NCI-H1105 treated with DMSO at 0.1 percent for 48 hours (cell line): ENCODE data around the gene WNT5A.
"Not testable (repeated sequence)": the region's sequence is repeated elsewhere in the genome, so short reads cannot be mapped to it uniquely, and the experiment has no call there.

Experiments used
- DNase-seq: peaks from one replicate; lab custom pipeline; 2025; lab: John Stamatoyannopoulos, UW

Gene WNT5A

GRCh38 chr3:55505776-55506175 is 18.7 kb upstream of the WNT5A start:
- DNase-seq = no peak

DNA sequence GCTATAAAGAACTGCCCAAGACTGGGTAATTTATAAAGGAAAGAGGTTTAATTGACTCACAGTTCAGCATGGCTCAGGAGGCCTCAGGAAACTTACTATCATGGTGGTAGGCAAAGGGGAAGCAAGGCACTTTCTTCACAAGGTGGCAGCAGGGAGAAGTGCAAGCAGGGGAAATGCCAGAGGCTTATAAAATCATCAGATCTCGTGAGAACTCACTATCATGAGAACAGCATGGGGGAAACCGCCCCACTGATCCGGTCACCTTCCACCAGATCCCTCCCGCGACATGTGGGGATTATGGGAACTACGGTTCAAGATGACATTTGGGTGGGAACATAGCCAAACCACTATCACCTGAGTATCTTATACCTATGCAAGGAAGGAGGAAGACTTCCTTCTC is 18.0 kb upstream of the WNT5A start:
- not testable (repeated sequence) for DNase-seq

- DNase-seq = no peak
Measured at GRCh38 chr3:55501905-55502304, 14.8 kb upstream of the WNT5A start.

GRCh38 chr3:55500555-55501330 is 13.6 kb upstream of the WNT5A start:
- DNase-seq = no peak

GRCh38 chr3:55498520-55498919 is 11.4 kb upstream of the WNT5A start:
- no peak for DNase-seq

DNA sequence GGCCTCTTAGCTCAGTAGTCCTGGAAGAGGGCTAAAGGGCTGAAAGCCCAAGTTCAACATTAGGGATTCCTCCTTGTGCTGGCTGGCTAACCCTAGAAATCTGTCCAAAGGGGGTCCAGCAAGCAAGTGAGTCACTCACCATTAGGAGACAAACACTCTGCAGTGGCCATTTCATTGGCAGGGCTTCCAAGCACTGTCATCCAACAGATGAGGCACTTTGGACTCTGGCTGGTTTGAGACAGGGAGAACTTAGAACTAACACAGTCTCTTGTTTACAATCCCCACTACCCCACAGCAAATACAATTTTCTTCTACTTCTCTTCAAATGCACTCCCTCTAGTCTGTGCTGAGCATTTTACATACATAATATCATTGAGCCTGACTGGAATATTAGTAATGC is 10.1 kb upstream of the WNT5A start:
- DNase-seq = no peak

- no peak for DNase-seq
Measured at GRCh38 chr3:55494976-55495375, 7.9 kb upstream of the WNT5A start.

GRCh38 chr3:55492976-55493375 is 5.9 kb upstream of the WNT5A start:
- no peak for DNase-seq

DNA sequence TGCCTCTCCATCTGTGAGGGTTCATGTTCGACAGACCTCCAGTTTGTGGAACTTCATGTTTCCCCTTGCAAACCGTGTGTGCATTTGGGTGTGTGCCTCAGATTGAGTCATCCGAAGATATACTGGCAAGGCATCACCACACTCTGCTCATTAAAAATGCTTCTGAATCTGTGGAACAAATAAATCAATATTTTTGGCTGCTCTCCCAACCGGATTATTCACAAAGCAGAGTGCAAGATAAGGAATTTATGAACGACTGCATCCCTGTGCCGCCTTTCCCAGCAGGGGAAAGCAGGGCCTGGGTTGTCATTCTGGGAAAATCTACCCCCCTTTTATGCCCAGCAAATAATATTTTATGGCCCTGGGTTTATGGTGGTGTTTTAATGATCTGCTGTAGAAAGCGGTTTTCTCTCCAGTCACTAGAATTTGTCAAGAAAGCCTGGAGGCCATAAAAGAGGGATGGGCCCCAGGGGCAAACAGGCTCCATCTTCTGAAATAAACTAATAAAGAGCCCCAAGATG is 4.2 kb upstream of the WNT5A start:
- DNase-seq = no peak

GRCh38 chr3:55490276-55490913 is 3.3 kb upstream of the WNT5A start:
- DNase-seq = no peak

- no peak for DNase-seq
Measured at GRCh38 chr3:55489798-55490132, 2.7 kb upstream of the WNT5A start.

GRCh38 chr3:55488398-55489055 is 1.4 kb upstream of the WNT5A start:
- peak; percentile 13 for DNase-seq

- peak; percentile 45 for DNase-seq
Measured at GRCh38 chr3:55487381-55488241, 505 bp upstream of the WNT5A start.

DNA sequence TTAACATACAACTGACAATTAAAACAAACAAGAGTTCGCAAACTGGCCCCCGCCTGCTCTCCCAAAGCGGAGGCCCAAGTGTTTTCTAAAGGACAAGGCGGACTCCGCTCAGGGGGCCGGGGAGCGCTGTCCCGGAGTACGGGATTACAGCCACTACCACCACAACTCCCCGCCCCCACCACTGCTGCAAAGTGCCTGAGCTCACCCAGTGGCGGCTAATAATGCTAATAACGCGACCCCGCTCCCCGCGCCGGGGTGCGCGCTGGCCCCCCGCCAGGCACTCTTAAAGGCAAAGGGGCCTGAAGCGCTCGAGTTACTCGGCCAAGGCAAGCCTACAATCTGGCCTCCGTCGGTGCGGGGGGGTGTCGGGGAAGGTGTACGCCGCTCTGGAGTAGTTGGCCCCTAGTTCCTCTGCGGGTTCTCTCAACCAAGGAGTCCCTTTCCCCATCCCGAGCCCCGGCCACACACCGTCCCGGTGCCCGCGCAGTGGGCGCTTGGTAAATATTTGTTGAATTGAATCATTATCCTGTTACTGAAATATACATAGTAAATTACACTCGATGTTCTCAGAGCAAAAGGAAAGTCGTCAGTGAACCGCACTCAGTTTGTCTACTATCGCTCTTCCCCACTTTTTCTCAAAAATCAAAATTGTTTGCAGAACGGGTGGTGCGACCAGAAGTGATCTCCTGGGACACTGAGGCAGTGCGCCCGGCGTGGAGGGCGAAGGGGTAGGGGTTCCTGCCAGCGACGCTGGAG is 827 bp downstream of the WNT5A start:
- DNase-seq = peak; percentile 60

DNA sequence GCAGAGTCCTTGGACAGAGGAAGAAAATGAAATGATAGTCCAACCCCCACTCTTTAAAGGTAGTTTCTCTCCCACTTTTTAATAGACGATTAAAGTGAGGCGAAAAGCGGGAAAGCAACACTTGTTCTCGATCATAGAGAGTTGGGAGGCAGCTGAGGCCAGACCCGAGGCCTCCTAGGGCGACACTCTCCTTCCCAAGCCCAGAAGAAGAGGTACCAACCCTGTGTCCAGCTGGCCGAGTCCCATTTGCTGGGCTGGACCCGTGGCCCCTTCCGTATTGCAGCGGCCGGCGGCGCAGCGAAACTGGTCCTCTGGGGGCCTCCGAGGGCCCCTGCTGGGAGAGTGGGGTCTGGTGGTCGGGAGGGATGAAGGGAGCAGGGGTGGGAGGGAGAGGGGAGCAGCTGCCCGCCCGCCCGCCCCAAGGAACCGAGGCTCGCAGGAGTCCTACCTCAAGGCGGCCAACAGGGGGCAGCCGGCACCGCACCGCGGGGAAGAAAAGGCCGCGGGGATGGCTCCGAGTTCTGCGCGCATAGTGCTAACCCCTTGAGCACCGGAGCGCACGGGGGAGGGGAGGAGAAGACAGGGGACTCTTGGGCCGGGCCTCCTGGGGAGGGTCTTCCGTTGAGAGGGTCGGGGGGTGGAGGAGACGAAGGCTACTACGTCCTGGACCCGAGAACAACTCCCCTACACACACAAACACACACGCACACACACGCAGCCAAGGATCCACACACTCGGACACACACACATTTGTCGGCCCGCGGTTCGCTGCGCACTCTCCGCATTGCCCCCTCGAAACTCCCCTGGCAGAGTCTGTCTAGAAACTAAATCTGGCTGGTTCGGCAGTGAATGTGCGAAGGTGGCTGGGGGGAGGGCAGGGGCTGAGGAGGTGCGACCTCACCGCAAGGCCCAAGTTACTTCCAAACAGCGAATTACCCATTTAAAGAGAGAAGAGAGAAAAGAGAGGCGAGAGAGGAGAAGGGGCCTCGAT is 2.0 kb downstream of the WNT5A start:
- peak; percentile 36 for DNase-seq

DNA sequence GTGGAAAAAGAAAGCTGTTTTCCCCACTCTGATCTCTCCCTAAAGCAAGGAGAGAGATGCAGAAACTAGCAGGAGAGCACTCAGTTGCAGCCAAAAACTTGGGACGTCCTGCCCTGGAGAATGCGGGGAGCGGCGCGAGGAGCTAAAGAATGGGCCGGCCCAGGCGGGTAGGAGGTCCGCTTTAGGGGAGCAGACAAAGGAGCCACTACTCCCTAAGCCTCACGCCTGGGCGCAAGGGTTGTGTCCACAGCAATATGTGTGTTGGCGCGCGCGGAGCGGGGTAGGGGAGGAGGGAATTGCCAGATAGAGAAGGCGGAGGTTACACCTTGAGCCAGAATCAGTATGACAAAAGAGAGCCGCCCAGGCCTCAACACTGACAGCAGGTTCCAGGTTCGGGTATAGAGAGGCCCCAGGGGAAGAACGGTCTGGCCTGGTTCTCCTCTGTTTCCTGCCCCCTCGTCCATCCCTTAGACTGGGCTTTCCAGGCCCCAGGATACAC is 2.9 kb downstream of the WNT5A start:
- DNase-seq = no peak

DNA sequence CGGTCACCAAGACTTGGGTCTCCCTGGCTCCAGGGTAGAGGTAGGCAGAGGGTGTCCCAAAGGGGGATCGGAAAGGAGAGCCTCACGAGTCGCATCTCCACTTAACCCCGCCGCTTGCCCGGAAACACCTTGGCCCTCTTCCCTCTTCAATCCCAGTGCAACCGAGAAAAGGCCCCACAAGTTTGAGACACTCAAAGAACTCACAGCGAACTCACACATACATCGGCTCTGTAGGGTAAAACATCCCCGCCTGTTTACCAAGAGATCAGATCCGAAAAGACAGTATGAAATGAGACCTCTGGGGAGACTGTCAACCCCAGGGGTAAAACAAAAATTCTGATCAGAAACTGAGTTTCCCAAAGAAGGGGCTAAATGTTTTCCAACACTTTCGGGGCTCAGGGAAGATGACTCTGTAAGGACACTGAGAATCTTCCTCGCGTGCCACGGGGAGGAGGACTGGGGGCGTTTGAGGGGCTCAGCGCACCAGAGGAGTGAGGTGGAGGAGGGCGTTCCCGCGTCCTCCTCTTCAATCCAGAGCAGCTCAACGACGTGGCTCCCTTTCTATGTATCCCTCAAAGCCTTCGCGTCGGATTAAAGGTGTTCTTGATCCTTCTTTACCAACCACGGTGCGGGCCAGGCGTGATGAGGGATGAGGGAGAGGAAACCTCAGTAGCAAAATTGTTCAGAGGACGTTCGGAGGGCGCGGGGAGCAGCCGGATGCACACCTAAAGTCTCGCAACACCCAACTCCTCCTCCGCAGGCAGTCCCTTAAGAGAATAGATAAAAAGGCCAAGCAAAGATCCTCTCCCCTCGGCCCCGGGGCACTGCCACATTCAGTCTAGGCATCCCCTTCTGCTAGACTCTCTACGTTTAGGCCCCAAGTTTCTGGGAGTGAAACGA is 3.7 kb downstream of the WNT5A start:
- DNase-seq = no peak

DNA sequence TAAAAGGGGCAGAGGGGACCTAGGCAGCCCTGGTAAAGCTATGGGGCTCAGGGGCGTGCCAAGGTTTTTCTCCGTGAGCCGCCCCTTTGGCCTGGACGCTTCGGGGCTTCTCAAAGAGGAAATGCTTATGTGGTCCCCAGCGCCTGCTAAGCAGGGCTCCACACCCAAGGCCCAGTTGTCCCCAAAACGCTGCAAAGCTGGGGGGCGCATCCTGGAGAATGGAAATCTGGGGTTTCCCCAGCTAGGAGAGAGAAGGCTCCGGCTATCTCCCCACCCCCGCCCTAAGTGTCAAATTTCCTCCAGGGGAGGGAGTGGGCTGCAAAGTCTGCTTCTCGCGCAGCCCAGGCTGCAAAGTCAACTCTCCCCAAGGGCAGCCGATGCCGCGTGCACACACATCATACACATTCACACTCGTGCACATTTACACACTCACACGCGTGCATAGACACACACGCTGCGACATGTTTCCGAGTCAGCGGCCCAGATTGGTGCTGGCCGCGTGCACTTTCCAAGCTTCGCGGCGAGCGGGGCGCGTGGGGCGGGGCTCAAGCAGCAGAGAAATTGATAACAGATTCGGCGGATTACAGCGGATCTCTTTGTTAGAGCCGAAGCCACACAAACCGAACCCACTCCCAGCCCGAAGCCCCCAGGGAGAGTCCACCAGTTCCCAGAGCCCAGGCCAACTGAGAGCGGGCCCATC is 4.5 kb downstream of the WNT5A start:
- no peak for DNase-seq
